ENCODE data around the gene ZFHX2. TPM values are rescaled to one million over a fixed set of nuclear protein-coding genes. Genes with fewer than 3 reads are reported as not detected.

ZFHX2 gene
- total and polyA plus RNA-seq, 2 of the 13 experiments (the other 11 are each of a cell fraction or from before 2014, with no cell fraction given): 0.17 to 0.44 TPM

DNA sequence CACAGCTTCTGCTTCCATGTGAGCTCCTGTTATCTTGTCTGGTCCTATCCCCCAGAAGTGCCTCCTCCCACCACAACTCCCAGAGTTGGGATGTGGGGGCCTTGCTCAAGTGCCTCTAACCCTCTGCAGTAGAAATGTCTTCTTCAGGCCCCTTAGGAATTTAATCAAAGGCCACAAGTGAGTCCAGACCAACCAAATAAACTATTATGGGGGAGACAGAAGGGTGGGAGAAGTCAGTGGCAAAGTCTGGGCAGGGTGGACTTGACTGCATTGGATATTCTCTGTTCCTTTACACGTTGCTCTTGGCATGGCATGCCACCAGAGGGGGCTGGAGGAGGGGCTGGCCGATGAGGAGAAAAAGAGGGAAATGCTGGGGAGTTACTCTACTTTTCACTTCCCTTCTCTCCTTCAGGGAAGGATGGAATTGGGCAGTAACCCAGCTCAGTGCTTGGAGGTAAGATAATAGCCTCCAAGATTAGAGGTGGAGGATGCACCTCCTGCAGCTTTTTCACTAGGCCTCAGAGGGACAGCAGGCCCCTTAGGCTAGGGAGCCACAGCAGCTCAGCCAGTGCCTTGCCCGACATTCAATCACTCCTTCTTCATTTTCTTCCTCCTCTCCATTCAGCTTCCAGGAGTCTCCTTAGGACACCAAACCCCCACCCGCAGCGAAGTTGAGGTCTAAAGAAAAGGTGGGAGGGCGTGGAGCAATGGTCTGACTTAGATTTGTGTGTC, 17.2 kb upstream of the ZFHX2 start:
- H3K4me2 ChIP-seq (ENCODE audit: low read depth, low read length): peak overlapping the region; percentile 85
- peak; percentile 67 for FAIRE-seq
- TF ChIP-seq, protein P1, sequence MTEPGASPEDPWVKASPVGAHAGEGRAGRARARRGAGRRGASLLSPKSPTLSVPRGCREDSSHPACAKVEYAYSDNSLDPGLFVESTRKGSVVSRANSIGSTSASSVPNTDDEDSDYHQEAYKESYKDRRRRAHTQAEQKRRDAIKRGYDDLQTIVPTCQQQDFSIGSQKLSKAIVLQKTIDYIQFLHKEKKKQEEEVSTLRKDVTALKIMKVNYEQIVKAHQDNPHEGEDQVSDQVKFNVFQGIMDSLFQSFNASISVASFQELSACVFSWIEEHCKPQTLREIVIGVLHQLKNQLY (CRISPR knock-in tag; IDR thresholded peaks at IDR 0.05): no peak
- TF ChIP-seq, protein P2, sequence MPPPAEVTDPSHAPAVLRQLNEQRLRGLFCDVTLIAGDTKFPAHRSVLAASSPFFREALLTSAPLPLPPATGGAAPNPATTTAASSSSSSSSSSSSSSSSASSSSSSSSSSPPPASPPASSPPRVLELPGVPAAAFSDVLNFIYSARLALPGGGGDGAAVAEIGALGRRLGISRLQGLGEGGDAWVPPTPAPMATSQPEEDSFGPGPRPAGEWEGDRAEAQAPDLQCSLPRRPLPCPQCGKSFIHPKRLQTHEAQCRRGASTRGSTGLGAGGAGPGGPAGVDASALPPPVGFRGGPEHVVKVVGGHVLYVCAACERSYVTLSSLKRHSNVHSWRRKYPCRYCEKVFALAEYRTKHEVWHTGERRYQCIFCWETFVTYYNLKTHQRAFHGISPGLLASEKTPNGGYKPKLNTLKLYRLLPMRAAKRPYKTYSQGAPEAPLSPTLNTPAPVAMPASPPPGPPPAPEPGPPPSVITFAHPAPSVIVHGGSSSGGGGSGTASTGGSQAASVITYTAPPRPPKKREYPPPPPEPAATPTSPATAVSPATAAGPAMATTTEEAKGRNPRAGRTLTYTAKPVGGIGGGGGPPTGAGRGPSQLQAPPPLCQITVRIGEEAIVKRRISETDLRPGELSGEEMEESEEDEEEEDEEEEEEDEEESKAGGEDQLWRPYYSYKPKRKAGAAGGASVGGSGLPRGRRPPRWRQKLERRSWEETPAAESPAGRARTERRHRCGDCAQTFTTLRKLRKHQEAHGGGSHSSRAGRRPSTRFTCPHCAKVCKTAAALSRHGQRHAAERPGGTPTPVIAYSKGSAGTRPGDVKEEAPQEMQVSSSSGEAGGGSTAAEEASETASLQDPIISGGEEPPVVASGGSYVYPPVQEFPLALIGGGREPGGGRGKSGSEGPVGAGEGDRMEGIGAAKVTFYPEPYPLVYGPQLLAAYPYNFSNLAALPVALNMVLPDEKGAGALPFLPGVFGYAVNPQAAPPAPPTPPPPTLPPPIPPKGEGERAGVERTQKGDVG (CRISPR knock-in tag; IDR thresholded peaks at IDR 0.05; ENCODE audit: borderline replicate concordance): no peak
- TF ChIP-seq ZNF264 (CRISPR knock-in tag; IDR thresholded peaks at IDR 0.05) (no peak), KLF11 (CRISPR knock-in tag; IDR thresholded peaks at IDR 0.05) (no peak; the same call in 1 of the 2 replicates), FOXA1 (IDR thresholded peaks at IDR 0.05) (no peak), FOXA1 (CRISPR knock-in tag; IDR thresholded peaks at IDR 0.05) (no peak), EP300 (IDR thresholded peaks at IDR 0.05; ENCODE audit: low read depth in 2 of 2, low read length in 2 of 2) (no peak), EP300 (CRISPR knock-in tag; IDR thresholded peaks at IDR 0.05; ENCODE audit: borderline replicate concordance) (0 out of 2 replicates have a peak, but pooled peaks have one; percentile 47), KDM2A (CRISPR knock-in tag; IDR thresholded peaks at IDR 0.05; ENCODE audit: borderline replicate concordance, low read depth) (peak; percentile 33; the same call in 1 of the 2 replicates), HIVEP1 (CRISPR knock-in tag; IDR thresholded peaks at IDR 0.05) (no peak), ZNF552 (CRISPR knock-in tag; IDR thresholded peaks at IDR 0.05; ENCODE audit: borderline replicate concordance) (no peak), HDAC6 (IDR thresholded peaks at IDR 0.05; ENCODE audit: low read depth, low read length) (no peak), MZF1 (CRISPR knock-in tag; IDR thresholded peaks at IDR 0.05; ENCODE audit: borderline replicate concordance) (no peak; the same call in 1 of the 2 replicates), U2AF1 (optimal IDR thresholded peaks at IDR 0.05; ENCODE audit: low read depth, low read length) (no peak), SMARCC2 (IDR thresholded peaks at IDR 0.05) (no peak)
- TF ChIP-seq, protein P3, sequence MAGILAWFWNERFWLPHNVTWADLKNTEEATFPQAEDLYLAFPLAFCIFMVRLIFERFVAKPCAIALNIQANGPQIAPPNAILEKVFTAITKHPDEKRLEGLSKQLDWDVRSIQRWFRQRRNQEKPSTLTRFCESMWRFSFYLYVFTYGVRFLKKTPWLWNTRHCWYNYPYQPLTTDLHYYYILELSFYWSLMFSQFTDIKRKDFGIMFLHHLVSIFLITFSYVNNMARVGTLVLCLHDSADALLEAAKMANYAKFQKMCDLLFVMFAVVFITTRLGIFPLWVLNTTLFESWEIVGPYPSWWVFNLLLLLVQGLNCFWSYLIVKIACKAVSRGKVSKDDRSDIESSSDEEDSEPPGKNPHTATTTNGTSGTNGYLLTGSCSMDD (CRISPR knock-in tag; IDR thresholded peaks at IDR 0.05): no peak
- TF ChIP-seq, protein P4, sequence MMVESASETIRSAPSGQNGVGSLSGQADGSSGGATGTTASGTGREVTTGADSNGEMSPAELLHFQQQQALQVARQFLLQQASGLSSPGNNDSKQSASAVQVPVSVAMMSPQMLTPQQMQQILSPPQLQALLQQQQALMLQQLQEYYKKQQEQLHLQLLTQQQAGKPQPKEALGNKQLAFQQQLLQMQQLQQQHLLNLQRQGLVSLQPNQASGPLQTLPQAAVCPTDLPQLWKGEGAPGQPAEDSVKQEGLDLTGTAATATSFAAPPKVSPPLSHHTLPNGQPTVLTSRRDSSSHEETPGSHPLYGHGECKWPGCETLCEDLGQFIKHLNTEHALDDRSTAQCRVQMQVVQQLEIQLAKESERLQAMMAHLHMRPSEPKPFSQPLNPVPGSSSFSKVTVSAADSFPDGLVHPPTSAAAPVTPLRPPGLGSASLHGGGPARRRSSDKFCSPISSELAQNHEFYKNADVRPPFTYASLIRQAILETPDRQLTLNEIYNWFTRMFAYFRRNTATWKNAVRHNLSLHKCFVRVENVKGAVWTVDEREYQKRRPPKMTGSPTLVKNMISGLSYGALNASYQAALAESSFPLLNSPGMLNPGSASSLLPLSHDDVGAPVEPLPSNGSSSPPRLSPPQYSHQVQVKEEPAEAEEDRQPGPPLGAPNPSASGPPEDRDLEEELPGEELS (CRISPR knock-in tag; IDR thresholded peaks at IDR 0.05): no peak

More for the DNA sequence above, 17.2 kb upstream of the ZFHX2 start:
- H3K27ac ChIP-seq (ENCODE audit: extremely low read length, insufficient read depth, low read length): no peak overlapping the region
- in situ Hi-C loops (cut with HindIII; ENCODE audit: extremely low pct_ligation_motif_present, low pct_unique_long_range_greater_than_20kb) (no loop called here), intact Hi-C loops (cut with micrococcal nuclease; ENCODE audit: unreplicated experiment) (loop anchor here (1.0 to 5.0 kb wide), 2 partner anchors 13 to 344 kb away; no protein-coding TSS in a partner anchor)
- peak; percentile 80 for DNase-seq (ENCODE audit: low spot score)
- ATAC-seq: peak; percentile 47
- CTCF ChIA-PET (ENCODE audit: low intra/inter-chr PET ratio, low total read pairs): interaction anchor here (0.7 to 1.9 kb wide), 2 partner anchors 10 to 91 kb away, joined by 3 to 5 read pairs; partner anchors contain the start of gene JPH4
- H3K4me1 ChIP-seq (ENCODE audit: insufficient read depth, low read length): peaks cover 62% of the 10 kb centered on the region
- peaks cover 17 to 26% of the 10 kb centered on the region in 2 experiments for H3K36me3 ChIP-seq (replicated peaks in 1 of 2; ENCODE audit: control insufficient read depth in 1 of 2, insufficient read depth in 2 of 2, low read length in 2 of 2)
- WGBS (ENCODE audit: low lambda C conversion rate): 56% methylated on average over 6 of the region's 6 CpGs
- H4K20me1 ChIP-seq (ENCODE audit: insufficient read depth, low read length): no peaks in the 10 kb centered on the region
- H3K4me3 ChIP-seq (replicated peaks in 1 of 3; ENCODE audit: insufficient read depth in 1 of 3, low read depth in 2 of 3, low read length in 3 of 3): peak overlapping the region in 2 of 3 experiments; percentile 68 to 88; a peak in 3 of 6 replicates
- peak overlapping the region; percentile 69 for H3K9ac ChIP-seq (ENCODE audit: insufficient read depth, low read depth, low read length)
- H3K79me2 ChIP-seq (ENCODE audit: insufficient read depth, low read length): peaks cover 7% of the 10 kb centered on the region
- no TSS peak for BruUV-seq (replicated peaks)
- no peaks in the 10 kb centered on the region for H3K9me3 ChIP-seq (ENCODE audit: low read length)
- no peak overlapping the region for H2AFZ ChIP-seq (ENCODE audit: low read length)
- POLR2A ChIA-PET: interaction anchor here (0.9 to 6.5 kb wide), 13 partner anchors 10 to 247 kb away, joined by 3 to 113 read pairs (median 9); partner anchors contain the start of genes DHRS2, PABPN1 and THTPA
- H3K27me3 ChIP-seq (ENCODE audit: control insufficient read depth in 1 of 2, insufficient read depth in 2 of 2, low read length in 2 of 2): peaks cover 2 to 8% of the 10 kb centered on the region in 2 experiments; a peak in 2 of 5 replicates

Data from HepG2 (cell line).